Measurements from ENCODE around the gene OSBPL5.
A peak's percentile ranks its signal among the peaks of the same experiment; 100 is the strongest.

Gene OSBPL5

DNA sequence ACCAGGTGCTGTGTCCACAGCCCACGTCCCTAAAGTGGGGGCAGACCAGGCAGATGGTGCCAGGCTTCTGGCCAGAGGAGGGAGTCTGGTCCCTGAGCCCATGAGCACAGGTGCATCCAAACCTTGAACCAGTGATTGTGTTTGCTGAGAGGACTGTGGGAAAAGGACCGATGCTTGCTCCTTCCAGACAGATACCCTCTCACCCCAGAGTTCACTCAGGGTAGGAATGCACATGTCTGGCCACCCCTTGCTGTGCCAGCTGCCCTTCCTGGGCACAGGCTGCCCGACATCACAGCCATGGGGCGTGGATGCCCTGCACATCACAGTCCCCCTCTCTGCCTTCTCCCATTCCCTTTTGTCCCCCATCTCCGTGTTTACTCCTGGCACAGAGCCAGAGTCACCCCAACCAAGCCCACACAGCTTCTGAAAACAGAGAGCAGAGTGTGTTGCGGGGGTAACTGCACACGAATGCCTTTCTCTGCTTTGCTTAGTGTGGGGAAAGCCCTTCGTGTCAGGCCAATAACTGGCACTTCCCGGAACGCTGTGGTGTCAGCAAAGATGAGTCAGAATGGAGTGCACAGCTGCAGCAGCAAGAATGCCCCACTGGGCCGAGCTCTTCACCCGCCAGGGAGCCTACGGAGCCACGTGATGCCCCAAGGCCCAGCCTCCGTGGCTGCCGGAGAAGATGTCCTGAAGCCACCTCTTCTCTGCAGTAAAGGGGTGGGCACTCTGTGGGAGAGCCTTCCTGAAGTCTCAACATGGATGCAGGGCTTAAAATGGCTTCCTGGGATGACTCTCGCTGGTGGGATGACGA is 115.5 kb downstream of the OSBPL5 start:
- peak; percentile 89 to 91 for DNase-seq

DNA sequence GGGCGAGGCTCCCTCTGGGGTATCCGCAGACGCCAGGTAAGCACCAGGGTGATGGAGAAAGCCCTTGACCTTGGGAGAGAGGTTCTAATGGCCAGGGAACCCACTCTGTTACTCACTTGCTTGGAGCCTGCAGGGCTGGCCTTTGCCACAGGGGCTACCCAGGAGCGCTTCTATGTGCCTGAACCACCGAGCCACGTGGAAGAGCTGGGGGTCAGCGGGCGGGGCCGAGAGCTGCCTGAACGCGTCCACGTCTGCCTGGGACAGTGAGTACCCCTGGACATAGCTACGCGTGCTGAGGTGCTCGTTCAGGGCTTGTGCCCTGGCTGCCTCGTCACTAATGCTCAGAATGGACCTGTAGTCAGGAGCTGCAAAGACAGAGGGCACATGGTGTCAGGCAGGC is 117.5 kb downstream of the OSBPL5 start:
- DNase-seq: no peak

DNA sequence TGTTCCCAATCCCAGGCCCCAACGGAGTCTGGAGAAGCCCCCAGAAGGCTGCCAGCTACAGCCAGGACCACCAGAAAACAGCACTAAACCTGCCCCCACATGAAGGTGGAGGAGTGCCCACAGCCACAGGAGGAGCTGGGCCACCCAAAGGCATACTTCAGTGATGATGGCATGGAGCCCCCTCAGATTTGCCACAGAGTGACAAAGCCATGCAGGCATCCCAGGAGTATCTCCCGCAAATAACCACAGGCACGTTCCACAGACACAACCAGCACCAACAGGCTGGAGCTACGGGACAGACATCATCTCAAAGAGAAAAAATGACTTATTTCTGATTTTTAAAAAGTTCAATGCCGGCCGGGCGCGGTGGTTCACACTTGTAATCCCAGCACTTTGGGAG is 118.5 kb downstream of the OSBPL5 start:
- no peak for DNase-seq

DNA sequence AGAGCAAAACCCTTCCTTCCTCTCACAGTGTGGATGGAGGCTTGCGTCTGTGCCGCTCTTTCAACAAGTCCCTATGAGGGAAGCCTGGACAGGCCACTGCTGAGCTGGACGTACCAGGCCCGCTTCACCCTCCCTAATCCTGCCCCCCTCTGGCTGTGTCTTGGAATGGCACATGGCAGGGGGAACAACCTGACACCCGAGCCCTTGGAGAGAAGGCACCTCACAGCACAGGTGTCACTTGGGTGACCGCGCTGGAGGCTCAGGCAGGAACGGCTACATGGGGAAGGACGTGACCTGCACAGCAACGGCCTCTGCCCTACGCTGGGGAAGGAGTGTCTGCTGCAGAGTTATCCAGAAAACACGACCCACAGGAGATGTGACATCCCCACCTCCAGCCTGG is 118.9 kb downstream of the OSBPL5 start:
- DNase-seq: no peak

- DNase-seq: no peak
Measured at GRCh38 chr11:3044915-3045314, 120.2 kb downstream of the OSBPL5 start.

- DNase-seq: no peak
Measured at GRCh38 chr11:3044004-3044403, 121.1 kb downstream of the OSBPL5 start.

DNA sequence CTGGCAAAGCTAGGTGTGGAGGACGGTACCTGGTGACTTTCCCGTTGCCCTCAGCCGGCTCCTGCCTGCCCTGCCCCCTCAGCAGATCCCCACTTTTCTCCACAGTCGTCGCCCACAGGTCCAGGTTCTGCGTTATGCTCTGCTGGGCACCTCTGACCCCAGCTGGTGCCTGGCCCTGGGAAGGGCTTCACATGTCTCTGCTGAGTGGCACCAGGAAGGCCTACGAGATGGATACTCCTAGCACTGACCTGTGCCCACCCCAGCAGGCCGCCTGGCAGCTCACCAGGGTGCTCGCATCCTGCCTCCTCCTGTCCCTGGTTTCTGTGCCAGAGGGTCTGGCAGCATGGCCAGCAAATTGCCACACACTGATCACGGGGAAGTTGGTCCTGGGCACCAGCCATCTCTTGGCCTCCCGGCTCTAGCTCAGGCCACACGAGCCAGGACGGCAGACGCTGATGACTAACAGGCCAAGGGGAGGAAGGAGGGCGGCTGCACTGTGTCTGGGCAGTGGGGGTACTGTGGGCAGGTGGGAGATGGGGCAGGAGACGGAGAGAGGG is 121.7 kb downstream of the OSBPL5 start:
- no peak for DNase-seq

DNA sequence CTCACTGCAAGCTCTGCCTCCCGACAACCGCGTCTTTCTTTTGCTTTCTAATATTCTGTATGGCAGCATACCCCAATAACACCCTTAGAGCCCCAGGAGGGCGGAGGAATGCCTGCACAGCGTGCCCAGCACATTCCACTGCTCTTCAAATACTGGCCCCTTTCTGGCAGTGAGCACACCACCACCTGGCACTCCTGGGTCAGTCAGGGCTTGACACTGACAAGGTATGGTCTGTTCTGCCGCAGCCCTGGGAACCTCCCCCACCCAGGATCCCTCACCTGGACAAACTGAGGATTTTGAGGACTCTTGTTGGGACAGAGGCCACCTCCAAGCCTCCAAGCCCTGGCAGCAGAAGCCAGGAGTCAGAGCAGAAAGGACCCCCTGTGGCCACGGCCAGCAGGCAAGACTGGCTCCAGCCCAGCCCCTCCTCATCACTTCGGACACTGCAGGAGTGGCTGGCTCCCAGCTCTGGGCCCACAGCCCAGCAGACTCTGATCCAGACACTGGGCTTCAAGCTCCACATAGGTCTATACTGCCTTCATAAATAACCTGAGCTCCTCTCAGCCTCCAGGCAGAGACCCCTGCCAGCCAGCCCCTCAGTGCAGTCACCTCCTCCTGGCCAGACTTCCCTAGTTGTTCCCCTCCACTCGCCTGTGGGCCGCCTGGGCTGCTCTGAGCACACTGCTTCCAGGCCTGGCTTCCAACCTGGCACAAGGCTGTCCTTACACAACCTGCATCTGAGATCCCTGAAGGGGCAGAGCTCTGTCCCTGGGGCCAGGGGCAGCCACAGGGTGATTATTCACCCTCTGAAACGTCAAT is 122.4 kb downstream of the OSBPL5 start:
- no peak for DNase-seq

GRCh38 chr11:3041699-3042441 is 123.2 kb downstream of the OSBPL5 start:
- DNase-seq: no peak

- no peak for DNase-seq
Measured at GRCh38 chr11:3040881-3041280, 124.2 kb downstream of the OSBPL5 start.

DNA sequence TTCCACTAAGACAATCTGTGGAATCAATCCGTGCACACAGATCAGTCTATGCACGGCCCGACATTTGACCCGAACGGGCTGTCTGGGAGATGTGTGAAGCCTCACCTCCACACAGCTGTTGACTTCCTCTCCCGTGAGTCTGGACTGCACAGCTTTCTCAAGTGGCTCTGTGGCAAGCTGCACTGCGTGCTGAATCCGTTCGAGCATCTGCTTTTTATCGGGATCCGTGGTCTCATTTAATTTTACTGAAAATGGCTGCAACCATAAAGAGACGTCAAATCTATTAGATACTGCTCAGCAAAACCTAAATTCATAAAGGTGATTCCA is 127.2 kb downstream of the OSBPL5 start:
- DNase-seq: no peak
